ENCODE results near the gene USP6NL.

Gene USP6NL

DNA sequence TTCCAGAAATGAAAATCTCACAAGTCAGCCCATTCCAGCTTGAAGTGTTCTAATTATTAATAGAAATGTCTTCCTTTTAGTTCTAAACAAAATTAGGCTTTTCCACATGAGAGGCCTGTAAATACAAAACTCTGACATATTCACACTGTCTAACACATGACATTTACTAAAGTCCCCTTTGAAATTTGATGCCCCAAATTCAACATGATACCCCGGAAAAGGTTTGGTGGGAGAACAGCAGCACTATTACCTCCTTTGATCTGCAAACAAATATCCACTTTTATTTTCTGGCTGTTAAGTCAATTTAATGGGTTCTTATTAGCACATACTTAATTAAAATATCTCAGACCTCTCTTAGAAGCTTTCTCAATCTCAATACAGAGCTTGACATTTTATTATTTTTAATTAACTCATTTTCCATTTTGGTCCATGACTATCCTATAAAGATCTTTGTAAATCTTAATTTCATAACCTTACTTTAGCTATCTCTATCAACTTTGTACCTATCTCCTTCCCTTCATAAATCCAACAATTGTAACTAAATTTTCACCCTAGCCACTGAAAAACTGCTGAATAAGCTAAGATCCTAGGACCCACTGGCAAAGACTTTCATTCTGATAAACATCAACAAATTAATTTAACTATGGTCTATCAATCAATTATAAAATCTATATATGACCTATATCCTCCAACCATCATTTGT is 63.2 kb downstream of the USP6NL start:
- TF ChIP-seq, protein P1, sequence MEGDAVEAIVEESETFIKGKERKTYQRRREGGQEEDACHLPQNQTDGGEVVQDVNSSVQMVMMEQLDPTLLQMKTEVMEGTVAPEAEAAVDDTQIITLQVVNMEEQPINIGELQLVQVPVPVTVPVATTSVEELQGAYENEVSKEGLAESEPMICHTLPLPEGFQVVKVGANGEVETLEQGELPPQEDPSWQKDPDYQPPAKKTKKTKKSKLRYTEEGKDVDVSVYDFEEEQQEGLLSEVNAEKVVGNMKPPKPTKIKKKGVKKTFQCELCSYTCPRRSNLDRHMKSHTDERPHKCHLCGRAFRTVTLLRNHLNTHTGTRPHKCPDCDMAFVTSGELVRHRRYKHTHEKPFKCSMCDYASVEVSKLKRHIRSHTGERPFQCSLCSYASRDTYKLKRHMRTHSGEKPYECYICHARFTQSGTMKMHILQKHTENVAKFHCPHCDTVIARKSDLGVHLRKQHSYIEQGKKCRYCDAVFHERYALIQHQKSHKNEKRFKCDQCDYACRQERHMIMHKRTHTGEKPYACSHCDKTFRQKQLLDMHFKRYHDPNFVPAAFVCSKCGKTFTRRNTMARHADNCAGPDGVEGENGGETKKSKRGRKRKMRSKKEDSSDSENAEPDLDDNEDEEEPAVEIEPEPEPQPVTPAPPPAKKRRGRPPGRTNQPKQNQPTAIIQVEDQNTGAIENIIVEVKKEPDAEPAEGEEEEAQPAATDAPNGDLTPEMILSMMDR (IDR thresholded peaks at IDR 0.05; ENCODE audit: insufficient read depth, low read length): no peak
- TF ChIP-seq, protein P2, sequence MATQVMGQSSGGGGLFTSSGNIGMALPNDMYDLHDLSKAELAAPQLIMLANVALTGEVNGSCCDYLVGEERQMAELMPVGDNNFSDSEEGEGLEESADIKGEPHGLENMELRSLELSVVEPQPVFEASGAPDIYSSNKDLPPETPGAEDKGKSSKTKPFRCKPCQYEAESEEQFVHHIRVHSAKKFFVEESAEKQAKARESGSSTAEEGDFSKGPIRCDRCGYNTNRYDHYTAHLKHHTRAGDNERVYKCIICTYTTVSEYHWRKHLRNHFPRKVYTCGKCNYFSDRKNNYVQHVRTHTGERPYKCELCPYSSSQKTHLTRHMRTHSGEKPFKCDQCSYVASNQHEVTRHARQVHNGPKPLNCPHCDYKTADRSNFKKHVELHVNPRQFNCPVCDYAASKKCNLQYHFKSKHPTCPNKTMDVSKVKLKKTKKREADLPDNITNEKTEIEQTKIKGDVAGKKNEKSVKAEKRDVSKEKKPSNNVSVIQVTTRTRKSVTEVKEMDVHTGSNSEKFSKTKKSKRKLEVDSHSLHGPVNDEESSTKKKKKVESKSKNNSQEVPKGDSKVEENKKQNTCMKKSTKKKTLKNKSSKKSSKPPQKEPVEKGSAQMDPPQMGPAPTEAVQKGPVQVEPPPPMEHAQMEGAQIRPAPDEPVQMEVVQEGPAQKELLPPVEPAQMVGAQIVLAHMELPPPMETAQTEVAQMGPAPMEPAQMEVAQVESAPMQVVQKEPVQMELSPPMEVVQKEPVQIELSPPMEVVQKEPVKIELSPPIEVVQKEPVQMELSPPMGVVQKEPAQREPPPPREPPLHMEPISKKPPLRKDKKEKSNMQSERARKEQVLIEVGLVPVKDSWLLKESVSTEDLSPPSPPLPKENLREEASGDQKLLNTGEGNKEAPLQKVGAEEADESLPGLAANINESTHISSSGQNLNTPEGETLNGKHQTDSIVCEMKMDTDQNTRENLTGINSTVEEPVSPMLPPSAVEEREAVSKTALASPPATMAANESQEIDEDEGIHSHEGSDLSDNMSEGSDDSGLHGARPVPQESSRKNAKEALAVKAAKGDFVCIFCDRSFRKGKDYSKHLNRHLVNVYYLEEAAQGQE (IDR thresholded peaks at IDR 0.05; ENCODE audit: insufficient replicate concordance, low read depth): no peak
- TF ChIP-seq POLR2AphosphoS5 (IDR thresholded peaks at IDR 0.05; ENCODE audit: low read depth) (no peak), GABPA (IDR thresholded peaks at IDR 0.05; ENCODE audit: low read depth) (no peak), SPI1 (IDR thresholded peaks at IDR 0.05; ENCODE audit: borderline replicate concordance, low read depth) (no peak)
- Histone ChIP-seq H3K27ac (replicated peaks) (no peak overlapping the region), H3K4me3 (replicated peaks; ENCODE audit: insufficient read depth, low read length) (no peak overlapping the region), H3K27me3 (ENCODE audit: insufficient read depth, poor library complexity, severe bottlenecking) (no peaks in the 10 kb centered on the region)
- DNase-seq (ENCODE audit: low read depth in 1 of 2, low spot score in 1 of 2): no peak

DNA sequence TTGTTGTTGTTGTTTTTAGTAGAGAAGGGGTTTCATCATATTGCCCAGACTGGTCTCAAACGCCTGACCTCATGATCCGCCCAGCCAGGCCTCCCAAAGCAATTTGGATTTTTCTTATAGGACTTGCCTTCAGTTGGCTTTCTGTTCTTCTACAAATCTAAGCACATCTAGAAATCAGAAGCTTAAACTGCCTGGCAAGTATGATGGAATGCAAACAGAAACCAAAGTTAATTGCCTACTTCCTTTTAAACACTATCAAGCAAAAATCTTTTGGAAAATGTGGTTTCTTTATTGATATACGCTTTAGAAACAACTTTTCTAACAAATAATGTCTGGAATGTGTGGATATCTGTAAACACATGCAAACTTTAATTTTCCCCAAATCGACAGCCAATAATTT is 64.9 kb downstream of the USP6NL start:
- Histone ChIP-seq H3K27me3 (ENCODE audit: insufficient read depth, poor library complexity, severe bottlenecking) (no peaks in the 10 kb centered on the region), H3K4me3 (replicated peaks; ENCODE audit: insufficient read depth, low read length) (no peak overlapping the region), H3K27ac (replicated peaks) (no peak overlapping the region)
- DNase-seq (ENCODE audit: low read depth in 1 of 2, low spot score in 1 of 2): no peak
- TF ChIP-seq SPI1 (IDR thresholded peaks at IDR 0.05; ENCODE audit: borderline replicate concordance, low read depth) (no peak), GABPA (IDR thresholded peaks at IDR 0.05; ENCODE audit: low read depth) (no peak), POLR2AphosphoS5 (IDR thresholded peaks at IDR 0.05; ENCODE audit: low read depth) (no peak)
- TF ChIP-seq, protein P1 (IDR thresholded peaks at IDR 0.05; ENCODE audit: insufficient read depth, low read length): no peak
- TF ChIP-seq, protein P2 (IDR thresholded peaks at IDR 0.05; ENCODE audit: insufficient replicate concordance, low read depth): no peak

DNA sequence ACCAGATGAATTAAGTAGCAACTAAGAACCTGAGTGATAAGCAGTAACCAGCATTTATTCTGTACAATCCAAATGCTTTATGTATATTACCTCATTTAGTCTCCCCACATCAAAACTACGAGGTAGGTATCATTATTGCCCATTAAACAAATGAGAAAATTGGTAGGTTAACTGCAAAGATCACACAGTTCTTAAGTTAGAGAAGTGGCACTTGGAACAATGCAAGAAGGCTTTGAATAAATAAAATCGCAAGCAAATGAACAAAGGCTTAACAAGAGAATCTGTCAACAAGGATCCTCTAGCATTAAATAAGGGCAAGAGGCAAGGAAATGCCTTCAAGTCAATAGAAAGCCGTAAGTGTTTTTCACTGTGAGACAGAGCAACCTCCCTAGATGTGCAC is 70.2 kb downstream of the USP6NL start:
- no peak overlapping the region for H3K27ac ChIP-seq (replicated peaks)
- TF ChIP-seq GABPA (IDR thresholded peaks at IDR 0.05; ENCODE audit: low read depth) (no peak), POLR2AphosphoS5 (IDR thresholded peaks at IDR 0.05; ENCODE audit: low read depth) (no peak)
- H3K27me3 ChIP-seq (ENCODE audit: insufficient read depth, poor library complexity, severe bottlenecking): no peaks in the 10 kb centered on the region
- no peak for DNase-seq (ENCODE audit: low read depth in 1 of 2, low spot score in 1 of 2)
- no peak overlapping the region for H3K4me3 ChIP-seq (replicated peaks; ENCODE audit: insufficient read depth, low read length)

DNA sequence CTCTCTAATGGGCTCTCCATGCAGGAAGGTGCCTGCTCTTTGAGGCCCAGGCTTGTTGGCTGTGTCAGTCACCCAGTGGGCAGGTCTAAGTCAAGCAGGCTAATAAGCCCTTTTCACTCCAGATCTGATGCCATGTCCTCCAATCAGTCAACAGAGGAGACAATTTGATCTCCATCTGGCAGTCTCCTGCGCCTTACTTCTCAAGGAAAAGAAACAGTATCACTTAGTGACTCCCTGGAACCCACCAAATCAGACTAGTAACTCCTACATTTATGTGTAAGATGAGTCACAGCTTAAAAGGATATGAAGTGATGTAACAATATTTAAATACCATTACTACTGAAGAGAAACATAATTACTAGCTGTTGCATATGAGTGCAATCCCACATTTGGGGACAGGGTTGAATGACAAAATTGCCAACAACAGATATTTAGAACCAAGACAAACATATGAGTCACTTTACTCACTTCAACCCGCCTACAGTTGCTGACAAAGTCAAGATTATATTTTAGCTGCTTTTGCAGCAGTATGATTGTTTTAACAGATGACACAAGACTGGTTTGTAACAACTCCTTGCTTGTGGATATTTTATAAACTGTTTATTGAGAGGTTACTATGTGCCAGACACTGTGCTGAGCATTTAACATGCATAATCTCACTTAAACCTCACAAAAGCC is 72.1 kb downstream of the USP6NL start:
- DNase-seq (ENCODE audit: low read depth in 1 of 2, low spot score in 1 of 2): no peak
- Histone ChIP-seq H3K27me3 (ENCODE audit: insufficient read depth, poor library complexity, severe bottlenecking) (no peaks in the 10 kb centered on the region), H3K4me3 (replicated peaks; ENCODE audit: insufficient read depth, low read length) (no peak overlapping the region), H3K27ac (replicated peaks) (no peak overlapping the region)
- no peak for TF ChIP-seq GABPA (IDR thresholded peaks at IDR 0.05; ENCODE audit: low read depth)
- TF ChIP-seq, protein P2 (IDR thresholded peaks at IDR 0.05; ENCODE audit: insufficient replicate concordance, low read depth): no peak
- TF ChIP-seq, protein P1 (IDR thresholded peaks at IDR 0.05; ENCODE audit: insufficient read depth, low read length): no peak
- TF ChIP-seq POLR2AphosphoS5 (IDR thresholded peaks at IDR 0.05; ENCODE audit: low read depth): no peak
- TF ChIP-seq SPI1 (IDR thresholded peaks at IDR 0.05; ENCODE audit: borderline replicate concordance, low read depth): no peak

Measured in HL-60 (cell line).